ENCODE data around the gene SERPINB7. TPM values are rescaled to one million over a fixed set of nuclear protein-coding genes. Genes with fewer than 3 reads are reported as not detected.
"Not testable (repeated sequence)": the region's sequence is repeated elsewhere in the genome, so short reads cannot be mapped to it uniquely, and the experiment has no call there.

SERPINB7 gene
- total and polyA plus RNA-seq, 2 of the 8 experiments (the other 6 are each of a cell fraction or from before 2014, with no cell fraction given) = not detected

GRCh38 chr18:63759786-63760185, 15.4 kb upstream of the SERPINB7 start:
- H3K79me1 ChIP-seq (ENCODE audit: low read depth, low read length); H3K36me3 ChIP-seq (ENCODE audit: control insufficient read depth in 2 of 4, insufficient read depth in 4 of 4, low read length in 3 of 4); H3K4me2 ChIP-seq (ENCODE audit: insufficient read depth in 1 of 2, low read depth in 2 of 2, low read length in 2 of 2); H2AFZ ChIP-seq (ENCODE audit: low read length); H2BK15ac ChIP-seq (ENCODE audit: low read length); H4K8ac ChIP-seq (ENCODE audit: extremely low read depth, insufficient read depth, low read length); H4K20me1 ChIP-seq (replicated peaks in 1 of 2; ENCODE audit: control insufficient read depth in 1 of 2, insufficient read depth in 2 of 2, low read length in 2 of 2); H3K23me2 ChIP-seq (ENCODE audit: low read depth, low read length); H3K4ac ChIP-seq (replicated peaks; ENCODE audit: insufficient read length, low read depth, low read length); H4K91ac ChIP-seq (replicated peaks; ENCODE audit: insufficient read length, low read length); H3K4me3 ChIP-seq (ENCODE audit: extremely low read depth in 1 of 4, insufficient read depth in 2 of 4, low read depth in 3 of 4, low read length in 4 of 4); H2AK5ac ChIP-seq (ENCODE audit: low read depth, low read length); H2BK5ac ChIP-seq (ENCODE audit: low read depth, low read length); H2BK120ac ChIP-seq (replicated peaks; ENCODE audit: low read depth, low read length); DNase-seq (ENCODE audit: low read depth in 1 of 2, low spot score in 2 of 2); H3K27me3 ChIP-seq (replicated peaks in 1 of 4; ENCODE audit: control insufficient read depth in 3 of 4, extremely low read depth in 1 of 4, insufficient read depth in 3 of 4, low read length in 3 of 4); H3K27ac ChIP-seq (ENCODE audit: low read depth, low read length); H2BK12ac ChIP-seq (ENCODE audit: low read depth, low read length); H2BK20ac ChIP-seq (ENCODE audit: low read length); H3K18ac ChIP-seq (ENCODE audit: extremely low read depth, low read length); H3K56ac ChIP-seq (replicated peaks; ENCODE audit: insufficient read length, low read depth, low read length); POLR2A ChIA-PET (ENCODE audit: partially characterized antibody); FAIRE-seq; H4K5ac ChIP-seq (ENCODE audit: insufficient read length, low read depth, low read length); H3K14ac ChIP-seq (ENCODE audit: insufficient read length); H3K79me2 ChIP-seq (ENCODE audit: control insufficient read depth in 1 of 2, insufficient read depth in 2 of 2, low read length in 2 of 2); H3K23ac ChIP-seq (ENCODE audit: insufficient read length); H3K4me1 ChIP-seq (replicated peaks in 1 of 4; ENCODE audit: control insufficient read depth in 3 of 4, insufficient read depth in 4 of 4, low read length in 3 of 4); H3K9ac ChIP-seq (replicated peaks in 1 of 4; ENCODE audit: extremely low read depth in 1 of 4, low read depth in 3 of 4, low read length in 3 of 4): not testable (repeated sequence)
- H3K9me3 ChIP-seq (ENCODE audit: insufficient read depth in 2 of 2, low read depth in 1 of 2, low read length in 1 of 2) = peaks cover 7 to 16% of the 10 kb centered on the region in 2 experiments
- CTCF ChIA-PET (ENCODE audit: partially characterized antibody) = interaction anchor here (0.7 kb wide), 1 partner anchor 115 kb away, joined by 4 read pairs; no protein-coding TSS in a partner anchor
- WGBS, 2 experiments (ENCODE audit: extremely low coverage in 1 of 2, insufficient coverage in 1 of 2, insufficient read length in 1 of 2, insufficient replicate concordance in 2 of 2, low coverage in 1 of 2, low lambda C conversion rate in 2 of 2, missing lambda C conversion rate in 1 of 2) = 100% methylated on average over 2 of the region's 2 CpGs; no CpG with 5 or more reads in 1 of the 2 experiments

All from H1 (cell line).